PC-3 (cell line): ENCODE measurements around the gene ZBTB40. TPM values are rescaled to one million over a fixed set of nuclear protein-coding genes. Genes with fewer than 3 reads are reported as not detected.

Experiments used
- ATAC-seq: fragments of 200-7000 bp; cut with Tn5 transposase; 2 replicates; pipeline ENCODE4 v1.9.1; 2020; ENCODE audit warnings: mild to moderate bottlenecking, moderate library complexity
- BruUV-seq: library from RNA; stranded (reverse); fragments of 400-500 nt; replicated peaks from 2 replicates; lab custom pipeline; 2021; lab: Mats Ljungman, UMichigan
- CTCF ChIA-PET: fragments of 300-600 bp; sonication (Branson Sonifier 250); formaldehyde crosslinking; loops from one replicate; lab custom pipeline; 2022; ENCODE audit warnings: antibody characterized with exemption; lab: Charles Lee
- POLR2A ChIA-PET: fragments of 300-600 bp; sonication (Branson Sonifier 250); formaldehyde crosslinking; loops from one replicate; lab custom pipeline; 2022; ENCODE audit warnings: antibody characterized with exemption; ENCODE audit not compliant: unreplicated experiment; lab: Charles Lee
- DNase-seq: peaks from one replicate; pipeline ENCODE4 v3.0.0-alpha.2; 2015
- H2AFZ ChIP-seq: fragments of 300-600 bp; sonication (generic); 2 replicates; pipeline ENCODE4 v1.6.0; 2016; ENCODE audit warnings: antibody characterized with exemption, low read length
- H3F3A ChIP-seq: fragments of 300-600 bp; sonication (generic); one replicate; pipeline ENCODE4 v1.6.0; 2017; ENCODE audit warnings: antibody characterized with exemption, low read length, control low read depth, mild to moderate bottlenecking; ENCODE audit not compliant: unreplicated experiment
- H3K27ac ChIP-seq: fragments of 300-600 bp; sonication (generic); 2 replicates; pipeline ENCODE4 v1.5.1; 2016; ENCODE audit warnings: mild to moderate bottlenecking, low read length
- H3K27me3 ChIP-seq: fragments of 300-600 bp; sonication (generic); 2 replicates; pipeline ENCODE4 v1.6.1; 2016; ENCODE audit warnings: low read length, mixed read lengths
- H3K36me3 ChIP-seq: fragments of 300-600 bp; sonication (generic); 2 replicates; pipeline ENCODE4 v1.6.1; 2016; ENCODE audit warnings: low read depth, mixed run types, low read length, mixed read lengths
- H3K4me1 ChIP-seq: fragments of 300-600 bp; sonication (generic); 2 replicates; pipeline ENCODE4 v1.5.1; 2016; ENCODE audit warnings: low read length; ENCODE audit not compliant: insufficient read depth
- H3K4me2 ChIP-seq: fragments of 300-600 bp; sonication (generic); 2 replicates; pipeline ENCODE4 v1.6.0; 2016; ENCODE audit warnings: low read length
- H3K4me3 ChIP-seq: fragments of 300-600 bp; sonication (generic); 2 replicates; pipeline ENCODE4 v1.5.1; 2016; ENCODE audit warnings: mild to moderate bottlenecking, low read length, mixed read lengths
- H3K79me2 ChIP-seq: fragments of 300-600 bp; sonication (generic); 2 replicates; pipeline ENCODE4 v1.6.1; 2017; ENCODE audit warnings: low read length, mixed read lengths
- H3K9ac ChIP-seq: fragments of 300-600 bp; sonication (generic); 2 replicates; pipeline ENCODE4 v1.6.0; 2016; ENCODE audit warnings: mild to moderate bottlenecking, low read length
- H3K9me2 ChIP-seq: fragments of 300-600 bp; sonication (generic); replicated peaks from 2 replicates; pipeline ENCODE4 v1.6.1; 2016; ENCODE audit warnings: mixed run types, low read length, mixed read lengths
- H3K9me3 ChIP-seq: fragments of 300-600 bp; sonication (generic); 2 replicates; pipeline ENCODE4 v1.6.1; 2016; ENCODE audit warnings: low read length, mixed read lengths
- H4K20me1 ChIP-seq: fragments of 300-600 bp; sonication (generic); 2 replicates; pipeline ENCODE4 v1.6.1; 2016; ENCODE audit warnings: low read length, mixed read lengths
- CTCF ChIP-seq: fragments of 300-600 bp; sonication (generic); conservative IDR thresholded peaks from 2 replicates; pipeline ENCODE4 v1.5.1; 2017; ENCODE audit warnings: antibody characterized with exemption, low read depth, mild to moderate bottlenecking, low read length
- EZH2 ChIP-seq: fragments of 300-600 bp; sonication (generic); IDR thresholded peaks from one replicate; pipeline ENCODE4 v1.6.1; 2017; ENCODE audit warnings: antibody characterized with exemption, mild to moderate bottlenecking, low read length; ENCODE audit not compliant: unreplicated experiment
- EZH2phosphoT487 ChIP-seq: fragments of 300-600 bp; sonication (generic); IDR thresholded peaks from 2 replicates; pipeline ENCODE4 v1.6.1; 2018; ENCODE audit warnings: mild to moderate bottlenecking, antibody characterized with exemption, low read length, borderline replicate concordance
- intact Hi-C: fragments of 100-400 bp; cut with micrococcal nuclease; formaldehyde crosslinking; loops from 2 replicates; pipeline ENCODE4 v1.9.0; 2023
- total RNA-seq: library from RNA; depleted of rRNA; stranded (reverse); fragments of >200 nt; gene quantifications from 2 replicates; pipeline ENCODE4 v1.2.3, GENCODE V29; 2014

The ZBTB40 gene
- total RNA-seq, 1 experiment from 2014 or later = 20.2 TPM

GRCh38 chr1:22416555-22417454 is 34.8 kb upstream of the ZBTB40 start:
- H3K36me3 ChIP-seq = no peaks in the 10 kb centered on the region
- H3K4me1 ChIP-seq = peaks cover 29% of the 10 kb centered on the region
- no peaks in the 10 kb centered on the region for H3K9me3 ChIP-seq
- no peak for TF ChIP-seq EZH2phosphoT487
- TF ChIP-seq CTCF = peak; percentile 98
- ChIA-PET CTCF (interaction anchor here (0.5 to 2.6 kb wide), 6 partner anchors 189 to 752 kb away, joined by 3 to 24 read pairs (median 4); no protein-coding TSS in a partner anchor), POLR2A (interaction anchor here (0.5 to 0.6 kb wide), 2 partner anchors 41 to 224 kb away, joined by 7 to 8 read pairs; no protein-coding TSS in a partner anchor)
- intact Hi-C loops = loop anchor here (1.0 kb wide), 2 partner anchors 285 to 312 kb away; no protein-coding TSS in a partner anchor
- H3F3A ChIP-seq = no peaks in the 10 kb centered on the region
- ATAC-seq (peak; percentile 45), DNase-seq (peak; percentile 82)
- H2AFZ ChIP-seq = no peak overlapping the region
- peak overlapping the region; percentile 33 for H3K4me2 ChIP-seq
- no peaks in the 10 kb centered on the region for H3K9me2 ChIP-seq
- no peaks in the 10 kb centered on the region for H4K20me1 ChIP-seq
- no peak overlapping the region for H3K4me3 ChIP-seq
- no peaks in the 10 kb centered on the region for H3K79me2 ChIP-seq
- no peak overlapping the region for H3K9ac ChIP-seq
- H3K27ac ChIP-seq = no peak overlapping the region
- H3K27me3 ChIP-seq = no peaks in the 10 kb centered on the region
- BruUV-seq = no TSS peak

- POLR2A ChIA-PET = no interaction called here
- DNase-seq = no peak
- intact Hi-C loops = no loop called here
Measured at GRCh38 chr1:22417466-22417865, 34.2 kb upstream of the ZBTB40 start.

GRCh38 chr1:22418312-22418711 is 33.3 kb upstream of the ZBTB40 start:
- ChIA-PET CTCF (no interaction called here), POLR2A (no interaction called here)
- Histone ChIP-seq H3K4me2 (no peak overlapping the region), H3K79me2 (no peaks in the 10 kb centered on the region), H3K9me2 (no peaks in the 10 kb centered on the region), H3K9me3 (no peaks in the 10 kb centered on the region), H3K4me3 (no peak overlapping the region), H2AFZ (no peak overlapping the region), H3F3A (no peaks in the 10 kb centered on the region), H3K27ac (no peak overlapping the region), H3K9ac (no peak overlapping the region), H3K27me3 (no peaks in the 10 kb centered on the region), H4K20me1 (no peaks in the 10 kb centered on the region), H3K36me3 (no peaks in the 10 kb centered on the region), H3K4me1 (peaks cover 15% of the 10 kb centered on the region)
- intact Hi-C loops = no loop called here
- ATAC-seq (no peak), DNase-seq (no peak)
- BruUV-seq = no TSS peak
- no peak for TF ChIP-seq CTCF
- TF ChIP-seq EZH2phosphoT487 = no peak
- no peak for TF ChIP-seq EZH2

More at GRCh38 chr1:22417466-22417865, 34.2 kb upstream of the ZBTB40 start:
- H3K4me2 ChIP-seq = no peak overlapping the region
- no peak overlapping the region for H2AFZ ChIP-seq
- BruUV-seq = no TSS peak
- no peaks in the 10 kb centered on the region for H3K9me2 ChIP-seq
- TF ChIP-seq EZH2phosphoT487 (no peak), EZH2 (no peak)
- H3K9me3 ChIP-seq = no peaks in the 10 kb centered on the region
- no peak overlapping the region for H3K27ac ChIP-seq
- H4K20me1 ChIP-seq = no peaks in the 10 kb centered on the region
- no peaks in the 10 kb centered on the region for H3K27me3 ChIP-seq
- no peak for ATAC-seq
- CTCF ChIA-PET = no interaction called here
- H3K36me3 ChIP-seq = no peaks in the 10 kb centered on the region
- H3K9ac ChIP-seq = no peak overlapping the region
- H3K4me1 ChIP-seq = peaks cover 24% of the 10 kb centered on the region
- no peak overlapping the region for H3K4me3 ChIP-seq
- no peaks in the 10 kb centered on the region for H3K79me2 ChIP-seq
- H3F3A ChIP-seq = no peaks in the 10 kb centered on the region
